HG02798 (cell line): ENCODE measurements around the gene LRMDA.
"Not testable (repeated sequence)": the region's sequence is repeated elsewhere in the genome, so short reads cannot be mapped to it uniquely, and the experiment has no call there.

Source experiments
- ATAC-seq: cut with Tn5 transposase; IDR thresholded peaks from one replicate; pipeline ENCODE4 v1.9.1; 2021; ENCODE audit warnings: mild to moderate bottlenecking; ENCODE audit not compliant: unreplicated experiment, poor library complexity

Gene LRMDA

DNA sequence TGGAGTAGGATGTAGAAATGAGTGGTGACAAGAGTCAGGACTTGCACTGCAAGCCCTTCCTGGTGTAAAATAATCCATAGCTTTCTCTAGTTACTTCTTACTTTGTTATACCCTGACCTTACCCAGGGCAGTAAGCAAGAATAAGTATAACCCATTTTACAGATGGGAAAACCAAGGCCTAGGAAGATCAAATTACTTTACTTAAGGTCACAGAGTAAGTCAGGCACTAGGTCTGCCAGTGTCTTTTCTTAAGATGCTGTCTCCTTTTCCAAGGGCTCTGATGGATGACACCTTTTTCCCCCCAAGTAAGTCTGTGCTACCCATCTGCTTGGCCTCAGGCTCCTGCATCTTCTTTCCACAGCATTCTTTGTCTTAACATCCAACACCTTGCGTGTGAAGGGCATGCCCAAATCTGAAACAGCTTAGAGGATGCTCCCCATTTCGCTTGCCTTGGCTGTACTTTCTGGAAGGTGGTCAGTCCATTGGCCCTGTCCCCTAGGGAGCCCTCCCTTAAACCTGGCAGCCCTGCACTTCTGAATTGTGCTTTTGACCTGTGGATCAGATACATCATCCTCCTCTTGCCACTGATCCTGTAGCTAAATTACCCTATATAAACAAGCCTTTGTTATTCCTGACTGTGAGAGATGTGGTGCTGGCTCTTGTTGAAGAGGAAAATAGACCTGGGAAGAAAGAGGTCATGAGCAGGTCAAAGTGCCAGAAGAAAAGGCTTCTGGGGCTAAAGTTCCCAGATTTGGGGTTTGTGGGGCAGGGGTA lies 168.6 kb downstream of the LRMDA start:
- no peak for ATAC-seq

GRCh38 chr10:75600833-75601232 lies 169.4 kb downstream of the LRMDA start:
- ATAC-seq, result no peak

DNA sequence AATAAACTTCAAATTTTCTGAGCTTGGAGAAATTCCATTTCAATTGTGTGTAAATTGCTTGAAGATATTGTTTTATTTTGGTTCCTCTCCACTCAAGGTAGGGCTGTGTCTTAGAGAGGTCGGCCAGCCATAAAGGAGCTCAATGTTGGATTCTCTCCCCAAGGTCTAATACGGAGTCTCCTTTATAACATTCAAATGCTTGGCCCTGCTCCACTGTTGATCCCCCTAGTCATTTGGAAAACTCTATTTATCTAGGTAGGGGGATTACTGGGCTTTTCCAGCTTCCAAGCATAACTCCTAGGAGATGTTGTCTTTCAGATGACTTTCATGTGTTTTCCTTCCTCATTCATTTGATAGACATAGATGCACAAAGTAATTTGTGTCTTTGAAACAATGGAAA lies 170.9 kb downstream of the LRMDA start:
- no peak for ATAC-seq

- no peak for ATAC-seq
Observed at GRCh38 chr10:75605096-75605495, 173.7 kb downstream of the LRMDA start.

DNA sequence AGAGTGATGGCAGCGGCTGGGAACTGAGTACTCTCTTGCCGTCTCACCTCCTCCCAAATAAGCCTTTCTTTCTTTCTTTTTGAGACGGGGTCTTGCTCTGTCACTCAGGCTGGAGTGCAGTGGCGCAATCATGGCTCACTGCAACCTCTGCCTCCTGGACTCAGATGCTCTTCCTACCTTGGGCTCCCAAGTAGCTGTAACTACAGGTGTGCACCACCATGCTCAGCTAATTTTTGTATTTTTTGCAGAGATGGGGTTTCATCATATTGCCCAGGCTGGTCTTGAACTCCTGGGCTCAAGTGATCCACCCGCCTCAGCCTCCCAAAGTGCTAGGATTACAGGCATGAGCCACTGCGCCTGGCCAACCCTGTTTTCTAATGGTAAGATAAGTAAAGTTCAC lies 174.4 kb downstream of the LRMDA start:
- ATAC-seq, result not testable (repeated sequence)

GRCh38 chr10:75606203-75606779 lies 174.9 kb downstream of the LRMDA start:
- peak; percentile 63 for ATAC-seq

GRCh38 chr10:75607576-75607975 lies 176.2 kb downstream of the LRMDA start:
- ATAC-seq, result no peak

GRCh38 chr10:75610183-75610582 lies 178.8 kb downstream of the LRMDA start:
- ATAC-seq, result no peak

GRCh38 chr10:75611172-75611992 lies 180.0 kb downstream of the LRMDA start:
- ATAC-seq, result peak; percentile 31

DNA sequence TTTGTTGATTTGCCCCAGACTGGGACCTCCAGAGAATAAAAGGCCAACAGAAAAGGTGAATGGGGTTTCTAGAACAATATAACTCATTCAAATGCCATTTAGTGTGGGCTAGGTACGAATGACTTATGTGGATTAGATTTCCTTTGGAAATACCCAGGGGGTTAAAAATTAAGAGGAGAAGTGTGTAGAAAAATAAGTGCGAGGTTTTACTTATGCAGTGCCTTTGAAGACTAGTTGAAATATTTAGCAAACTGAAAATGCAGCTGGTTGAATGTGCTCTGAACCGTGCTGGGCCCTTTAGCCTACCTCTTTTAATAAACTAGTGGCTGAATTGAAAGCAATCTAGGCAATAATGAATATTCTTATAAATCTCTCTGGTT lies 180.6 kb downstream of the LRMDA start:
- peak; percentile 12 for ATAC-seq

DNA sequence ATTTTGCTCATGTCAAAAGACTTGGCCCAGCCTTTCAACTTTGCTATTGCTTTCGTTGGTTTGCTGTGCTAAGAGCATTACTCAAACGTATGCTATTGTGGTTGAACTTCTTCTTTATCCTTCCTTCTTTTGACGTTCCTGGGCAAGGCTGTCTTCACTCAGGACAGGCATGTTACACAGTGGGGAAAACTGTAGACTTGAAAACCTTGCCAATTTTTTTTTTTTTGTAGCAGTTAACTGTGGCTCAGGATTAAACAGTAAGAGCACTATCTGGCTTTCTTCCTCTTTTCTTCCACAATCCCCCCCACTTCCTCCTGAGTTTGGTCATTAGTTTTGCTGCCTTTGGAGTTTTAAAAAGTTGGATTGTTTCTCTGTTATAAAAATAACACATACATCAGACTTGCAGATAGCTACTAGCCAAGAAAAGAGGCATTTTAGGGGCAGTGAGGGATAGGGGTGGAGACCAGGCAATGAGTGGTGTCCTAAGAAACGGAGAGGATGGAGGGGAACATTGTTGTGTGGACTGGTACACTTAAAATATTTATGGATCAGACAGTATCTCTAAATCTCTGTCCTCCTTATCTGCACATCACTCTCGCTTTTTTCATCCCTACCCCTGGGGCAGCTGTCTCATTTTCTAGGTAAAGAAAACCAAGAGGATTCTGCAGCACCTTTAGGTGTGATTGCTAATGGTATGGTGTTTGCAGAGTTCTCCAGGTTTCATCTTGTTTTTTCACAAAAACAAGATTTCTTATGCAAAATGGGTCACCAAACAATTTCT lies 181.7 kb downstream of the LRMDA start:
- peak; percentile 27 for ATAC-seq

DNA sequence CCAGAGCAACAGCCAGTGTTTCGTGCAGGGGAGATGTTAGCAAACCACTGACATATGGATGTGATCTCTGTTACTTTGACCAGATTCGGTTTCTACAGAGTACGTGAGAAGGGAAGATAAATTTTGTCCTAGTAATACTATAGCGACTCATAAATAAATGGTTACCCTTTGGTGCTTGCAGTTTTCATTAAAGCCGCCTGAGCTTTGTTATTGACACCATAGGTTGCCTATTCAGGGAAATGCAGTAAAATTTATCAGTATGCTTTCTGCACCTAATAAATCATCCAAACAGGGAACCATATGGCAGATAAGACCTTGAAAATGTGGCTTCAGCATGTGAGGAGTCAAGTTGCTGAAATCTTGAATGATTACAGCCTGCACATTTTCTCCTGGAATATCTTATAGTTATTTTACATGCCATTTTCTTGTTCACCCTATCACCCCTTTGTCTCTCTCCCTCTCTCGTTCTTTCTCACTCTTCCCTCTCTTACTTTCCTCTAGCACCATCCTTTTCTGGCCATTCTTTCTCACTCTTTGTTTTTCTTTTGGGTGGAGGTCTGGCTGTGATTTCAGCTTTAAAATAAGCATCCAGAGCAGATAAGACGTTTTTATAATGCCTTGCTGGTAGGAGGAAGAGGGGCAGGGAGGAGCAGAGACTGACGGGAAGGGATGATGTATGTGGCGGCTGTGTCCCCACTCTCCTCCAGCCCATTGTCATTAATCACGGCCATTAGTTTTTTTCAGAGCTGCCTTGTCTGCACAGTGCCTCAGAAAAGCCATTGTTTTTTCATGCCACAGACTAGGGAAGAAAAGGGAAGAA lies 182.5 kb downstream of the LRMDA start:
- peak; percentile 50 for ATAC-seq

DNA sequence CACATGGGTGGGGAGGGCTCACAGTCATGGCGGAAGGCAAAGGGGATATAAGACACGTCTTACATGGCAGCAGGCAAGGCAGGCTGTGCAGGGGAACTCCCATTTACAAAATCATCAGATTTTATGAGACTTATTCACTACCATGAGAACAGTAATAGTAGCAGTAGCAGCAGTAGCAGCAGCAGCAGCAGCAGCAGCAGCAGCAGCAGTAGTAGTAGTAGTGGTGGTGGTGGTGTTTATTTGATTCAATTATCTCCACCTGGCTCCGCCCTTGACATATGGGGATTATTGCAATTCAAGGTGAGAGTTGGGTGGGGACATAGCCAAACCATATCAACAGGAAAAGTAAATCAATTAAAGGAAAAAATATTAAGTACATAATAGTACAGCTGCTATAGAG lies 184.7 kb downstream of the LRMDA start:
- ATAC-seq, result no peak

DNA sequence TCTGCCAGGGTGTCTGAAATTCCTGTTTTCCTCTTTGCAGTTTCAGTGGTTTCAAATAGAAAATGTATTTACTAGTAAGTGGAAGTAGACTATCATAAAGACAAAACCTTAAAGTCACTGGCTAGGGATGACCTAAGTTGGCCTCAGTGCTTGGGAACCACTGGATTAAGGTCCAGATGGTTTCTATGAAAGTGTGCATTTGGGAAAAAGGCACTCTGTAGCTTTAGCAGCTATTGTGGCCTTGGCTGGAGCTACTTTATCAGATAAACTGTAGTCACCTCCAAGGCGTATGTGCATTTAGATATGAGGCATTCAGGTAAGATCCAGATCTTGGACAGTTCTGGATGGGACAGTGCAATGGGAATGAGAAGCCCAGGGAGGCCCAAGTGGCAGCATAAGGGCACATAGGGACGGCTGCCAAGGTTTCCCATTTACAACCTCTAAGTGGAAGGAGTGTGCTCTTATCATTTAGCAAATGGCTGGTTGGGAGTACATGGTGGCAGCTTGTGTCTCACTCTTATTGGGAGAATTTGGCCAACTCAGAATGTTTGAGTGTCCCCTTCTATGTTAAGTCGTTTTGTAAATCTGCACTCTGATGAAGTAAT lies 185.6 kb downstream of the LRMDA start:
- ATAC-seq, result no peak

- no peak for ATAC-seq
Observed at GRCh38 chr10:75617485-75618155, 186.2 kb downstream of the LRMDA start.

GRCh38 chr10:75619635-75620034 lies 188.2 kb downstream of the LRMDA start:
- no peak for ATAC-seq

DNA sequence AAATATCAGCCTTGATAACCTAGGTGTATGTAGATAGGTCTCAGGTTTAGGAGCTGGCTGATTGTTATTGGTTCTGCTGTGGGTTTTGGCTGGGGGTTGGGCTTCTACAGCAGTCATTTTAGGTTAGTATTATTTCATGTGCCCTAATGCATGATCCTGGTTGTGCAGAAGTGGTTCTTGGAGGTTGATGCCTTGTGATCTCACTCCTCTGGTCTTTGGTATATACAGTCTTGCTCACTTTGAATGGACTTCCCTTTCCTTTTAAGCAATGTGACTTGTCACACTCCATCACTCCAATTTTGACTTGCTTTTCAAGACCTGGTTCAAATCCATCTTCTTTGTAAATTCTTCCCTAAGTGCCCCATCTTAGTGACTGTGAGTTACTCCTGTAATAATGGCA lies 188.9 kb downstream of the LRMDA start:
- no peak for ATAC-seq

DNA sequence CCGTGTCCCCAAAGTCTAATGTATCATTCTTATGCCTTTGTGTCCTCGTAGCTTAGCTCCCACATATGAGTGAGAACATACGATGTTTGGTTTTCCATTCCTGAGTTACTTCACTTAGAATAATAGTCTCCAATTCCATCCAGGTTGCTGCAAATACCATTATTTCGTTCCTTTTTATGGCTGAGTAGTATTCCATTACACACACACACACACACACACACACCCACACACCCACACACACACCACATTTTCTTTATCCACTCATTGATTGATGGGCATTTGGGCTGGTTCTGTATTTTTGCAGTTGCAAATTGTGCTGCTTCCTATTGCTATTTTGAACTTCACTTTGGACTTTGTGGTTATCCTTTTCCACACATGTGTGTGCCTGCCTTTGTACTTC lies 189.6 kb downstream of the LRMDA start:
- ATAC-seq, result not testable (repeated sequence)

- ATAC-seq, result no peak
Observed at GRCh38 chr10:75622503-75622902, 191.1 kb downstream of the LRMDA start.
